ENCODE results near the gene FREM3. TPM values are rescaled to one million over a fixed set of nuclear protein-coding genes. Genes with fewer than 3 reads are reported as not detected.

The FREM3 gene
- total RNA-seq, 1 donor from 2014 or later: not detected

DNA sequence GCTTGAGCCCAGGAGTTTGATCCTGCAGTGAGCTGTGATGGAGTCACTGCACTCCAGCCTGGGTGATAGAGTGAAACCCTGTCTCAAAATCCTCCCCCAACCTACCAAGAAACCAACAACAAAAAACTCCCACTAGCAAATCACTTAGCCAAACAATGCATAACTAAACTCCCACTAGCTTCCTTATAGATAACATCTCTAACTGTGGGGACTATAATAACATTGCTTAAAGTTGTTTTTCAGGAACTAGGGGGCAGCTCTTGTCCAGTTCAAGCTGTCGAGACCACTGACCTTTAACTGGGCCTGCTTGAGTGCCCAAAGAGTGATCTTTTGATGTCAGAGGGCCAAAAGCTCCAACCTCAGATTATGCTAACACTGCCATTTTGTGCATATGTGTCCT is 81.7 kb downstream of the FREM3 start:
- peaks cover 2% of the 10 kb centered on the region for H3K27me3 Mint-ChIP-seq (ENCODE audit: low read depth)
- no peaks in the 10 kb centered on the region for H3K4me1 Mint-ChIP-seq
- no peak overlapping the region for H3K4me3 Mint-ChIP-seq
- TF ChIP-seq, protein P1, sequence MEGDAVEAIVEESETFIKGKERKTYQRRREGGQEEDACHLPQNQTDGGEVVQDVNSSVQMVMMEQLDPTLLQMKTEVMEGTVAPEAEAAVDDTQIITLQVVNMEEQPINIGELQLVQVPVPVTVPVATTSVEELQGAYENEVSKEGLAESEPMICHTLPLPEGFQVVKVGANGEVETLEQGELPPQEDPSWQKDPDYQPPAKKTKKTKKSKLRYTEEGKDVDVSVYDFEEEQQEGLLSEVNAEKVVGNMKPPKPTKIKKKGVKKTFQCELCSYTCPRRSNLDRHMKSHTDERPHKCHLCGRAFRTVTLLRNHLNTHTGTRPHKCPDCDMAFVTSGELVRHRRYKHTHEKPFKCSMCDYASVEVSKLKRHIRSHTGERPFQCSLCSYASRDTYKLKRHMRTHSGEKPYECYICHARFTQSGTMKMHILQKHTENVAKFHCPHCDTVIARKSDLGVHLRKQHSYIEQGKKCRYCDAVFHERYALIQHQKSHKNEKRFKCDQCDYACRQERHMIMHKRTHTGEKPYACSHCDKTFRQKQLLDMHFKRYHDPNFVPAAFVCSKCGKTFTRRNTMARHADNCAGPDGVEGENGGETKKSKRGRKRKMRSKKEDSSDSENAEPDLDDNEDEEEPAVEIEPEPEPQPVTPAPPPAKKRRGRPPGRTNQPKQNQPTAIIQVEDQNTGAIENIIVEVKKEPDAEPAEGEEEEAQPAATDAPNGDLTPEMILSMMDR (conservative IDR thresholded peaks at IDR 0.05): no peak
- no peak for DNase-seq (ENCODE audit: low read depth, low spot score)
- no peak overlapping the region for H3K27ac Mint-ChIP-seq (ENCODE audit: unreplicated experiment)
- no peaks in the 10 kb centered on the region for H3K9me3 Mint-ChIP-seq
- no peaks in the 10 kb centered on the region for H3K36me3 Mint-ChIP-seq (ENCODE audit: low read depth)

DNA sequence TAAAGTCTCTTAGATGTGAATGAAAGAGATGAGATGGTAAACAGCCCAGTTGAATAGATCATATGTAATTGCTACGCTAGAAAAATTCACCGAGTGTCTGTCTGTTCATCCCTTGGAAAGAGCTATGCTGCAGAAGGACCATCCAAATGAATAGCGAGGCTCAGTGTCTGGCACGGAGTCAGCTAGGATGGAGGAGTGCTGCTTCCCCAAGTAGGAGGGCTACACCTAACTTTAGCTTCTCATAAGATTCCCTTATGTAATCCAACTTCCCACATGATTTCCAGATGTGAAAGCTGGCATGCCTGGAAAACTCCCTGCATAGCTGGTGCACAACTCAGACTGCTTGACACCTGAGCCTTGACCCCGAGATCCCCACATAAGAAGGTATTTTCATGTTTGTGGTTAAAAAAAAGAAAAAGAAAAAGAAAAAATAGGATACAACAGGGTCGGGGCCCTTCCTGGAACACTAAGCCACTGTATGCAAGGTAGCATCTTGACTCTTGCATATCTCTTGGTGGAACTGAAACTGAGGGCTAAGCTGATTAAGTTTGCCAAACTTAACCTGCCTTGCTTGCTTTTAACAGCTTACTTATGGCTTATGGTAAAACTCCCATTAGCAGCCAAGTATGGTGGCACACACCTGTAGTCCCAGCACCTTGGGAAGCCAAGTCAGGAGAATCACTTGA is 82.3 kb downstream of the FREM3 start:
- Mint-ChIP-seq H3K27me3 (ENCODE audit: low read depth) (peaks cover 2% of the 10 kb centered on the region), H3K36me3 (ENCODE audit: low read depth) (no peaks in the 10 kb centered on the region), H3K4me1 (no peaks in the 10 kb centered on the region), H3K4me3 (no peak overlapping the region), H3K9me3 (no peaks in the 10 kb centered on the region), H3K27ac (ENCODE audit: unreplicated experiment) (no peak overlapping the region)
- no peak for DNase-seq (ENCODE audit: low read depth, low spot score)
- TF ChIP-seq, protein P1 (conservative IDR thresholded peaks at IDR 0.05): no peak

DNA sequence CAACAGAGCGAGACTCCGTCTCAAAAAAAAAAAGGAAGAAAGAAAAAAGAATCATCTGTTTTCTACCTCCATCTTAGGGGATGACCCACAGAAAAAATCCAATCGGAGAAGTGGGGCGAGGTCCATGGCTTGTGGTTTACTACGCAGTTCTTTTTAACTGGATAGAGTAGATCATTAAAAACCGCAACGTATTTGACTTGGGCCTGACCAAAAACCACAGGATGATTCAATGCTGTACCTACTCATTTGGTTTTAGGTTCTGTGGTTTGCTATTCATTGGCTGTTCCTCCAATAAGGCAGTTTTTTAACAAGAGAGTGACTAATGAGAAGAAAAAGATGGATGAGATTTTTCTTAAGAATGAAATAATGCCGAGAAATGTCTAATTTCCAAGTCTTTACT is 83.7 kb downstream of the FREM3 start:
- Mint-ChIP-seq H3K27me3 (ENCODE audit: low read depth) (peaks cover 2% of the 10 kb centered on the region), H3K4me3 (no peak overlapping the region), H3K36me3 (ENCODE audit: low read depth) (no peaks in the 10 kb centered on the region), H3K9me3 (no peaks in the 10 kb centered on the region), H3K27ac (ENCODE audit: unreplicated experiment) (no peak overlapping the region), H3K4me1 (no peaks in the 10 kb centered on the region)
- no peak for DNase-seq (ENCODE audit: low read depth, low spot score)
- TF ChIP-seq, protein P1 (conservative IDR thresholded peaks at IDR 0.05): no peak

DNA sequence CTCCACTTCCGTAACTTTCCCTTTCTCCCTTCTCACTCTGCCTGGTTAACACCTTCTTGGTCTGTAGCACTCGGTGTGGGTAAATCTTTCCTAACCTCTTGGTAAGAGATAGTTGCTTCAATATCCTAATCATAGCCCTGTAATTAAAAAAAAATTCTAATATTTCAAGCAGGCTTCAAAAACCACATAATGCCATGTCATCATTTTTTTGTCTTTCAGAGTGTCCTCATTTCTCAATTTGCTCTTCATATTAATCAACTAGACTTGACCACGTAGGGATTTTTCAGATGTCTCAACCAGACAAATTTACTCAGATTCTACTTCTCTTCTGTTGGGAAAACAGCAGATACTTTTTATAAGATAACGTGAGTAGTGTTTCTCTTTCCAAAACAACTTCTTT is 91.0 kb downstream of the FREM3 start:
- DNase-seq (ENCODE audit: low read depth, low spot score): no peak
- Mint-ChIP-seq H3K27ac (ENCODE audit: unreplicated experiment) (no peak overlapping the region), H3K4me1 (no peaks in the 10 kb centered on the region), H3K36me3 (ENCODE audit: low read depth) (no peaks in the 10 kb centered on the region), H3K4me3 (no peak overlapping the region), H3K27me3 (ENCODE audit: low read depth) (peaks cover 7% of the 10 kb centered on the region), H3K9me3 (peaks cover 5% of the 10 kb centered on the region)
- TF ChIP-seq, protein P1 (conservative IDR thresholded peaks at IDR 0.05): no peak

DNA sequence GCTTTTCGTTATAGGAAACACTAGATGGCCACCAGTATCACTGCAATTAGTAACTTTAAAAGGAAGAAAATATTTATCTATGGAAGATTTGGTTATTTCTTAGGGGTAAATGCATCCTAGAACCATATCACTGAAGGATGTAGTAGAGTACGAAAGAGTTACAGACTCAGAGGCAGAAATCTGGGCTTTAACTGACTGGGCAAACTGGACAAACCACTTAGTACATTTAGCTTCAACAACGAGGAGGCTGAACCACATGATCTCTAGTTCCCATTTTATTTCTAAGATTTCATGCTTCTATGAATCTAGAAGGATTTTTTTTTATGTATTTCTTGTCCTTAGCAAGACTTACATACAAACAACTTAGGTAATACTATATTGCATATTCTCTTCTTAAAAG is 94.0 kb downstream of the FREM3 start:
- no peaks in the 10 kb centered on the region for H3K4me1 Mint-ChIP-seq
- H3K36me3 Mint-ChIP-seq (ENCODE audit: low read depth): no peaks in the 10 kb centered on the region
- peaks cover 7% of the 10 kb centered on the region for H3K27me3 Mint-ChIP-seq (ENCODE audit: low read depth)
- H3K9me3 Mint-ChIP-seq: peaks cover 5% of the 10 kb centered on the region
- TF ChIP-seq, protein P1 (conservative IDR thresholded peaks at IDR 0.05): no peak
- H3K4me3 Mint-ChIP-seq: no peak overlapping the region
- no peak for DNase-seq (ENCODE audit: low read depth, low spot score)
- H3K27ac Mint-ChIP-seq (ENCODE audit: unreplicated experiment): no peak overlapping the region

All from neural crest cell (in vitro differentiated cells).